H1 (cell line): Measurements from ENCODE around the gene LRP1-AS. TPM values are rescaled to one million over a fixed set of nuclear protein-coding genes. Genes with fewer than 3 reads are reported as not detected.

ENCODE experiments used
- CTCF ChIA-PET: fragments of 300-600 bp; sonication (Branson Sonifier 250); formaldehyde crosslinking; loops from one replicate; lab custom pipeline; 2021; ENCODE audit not compliant: partially characterized antibody; lab: Charles Lee
- POLR2A ChIA-PET: fragments of 300-600 bp; sonication (Branson Sonifier 250); formaldehyde crosslinking; loops from one replicate; lab custom pipeline; 2021; ENCODE audit warnings: inconsistent platforms; ENCODE audit not compliant: partially characterized antibody; lab: Charles Lee
- DNase-seq, 2 experiments: peaks; one replicate each; pipeline versions ENCODE4 v3.0.0 to v3.0.0-alpha.2; 2010 to 2022; ENCODE audit warnings: low spot score in 2 of 2, low read depth in 1 of 2, mixed read lengths in 1 of 2
- FAIRE-seq: peaks from 2 replicates; lab custom pipeline; 2011; peaks lifted over from hg19 to GRCh38; lab: Jason Lieb, UNC
- H2AFZ ChIP-seq: 2 replicates; pipeline ENCODE4 v1.8.1; 2012; ENCODE audit warnings: low read length, inconsistent platforms
- H2AK5ac ChIP-seq: 2 replicates; pipeline ENCODE4 v1.6.1; 2013; ENCODE audit warnings: low read depth, low read length
- H2BK120ac ChIP-seq: replicated peaks from 2 replicates; pipeline ENCODE3; 2013; ENCODE audit warnings: low read depth, low read length, inconsistent platforms
- H2BK12ac ChIP-seq: 2 replicates; pipeline ENCODE4 v1.6.1; 2013; ENCODE audit warnings: low read depth, low read length
- H2BK15ac ChIP-seq: 2 replicates; pipeline ENCODE4 v1.6.1; 2013; ENCODE audit warnings: low read length
- H2BK20ac ChIP-seq: 2 replicates; pipeline ENCODE4 v1.6.1; 2013; ENCODE audit warnings: low read length
- H2BK5ac ChIP-seq: 2 replicates; pipeline ENCODE4 v1.6.1; 2013; ENCODE audit warnings: low read depth, low read length
- H3K14ac ChIP-seq: 2 replicates; pipeline ENCODE4 v1.6.1; 2013; ENCODE audit warnings: inconsistent platforms; ENCODE audit not compliant: insufficient read length
- H3K18ac ChIP-seq: 2 replicates; pipeline ENCODE4 v1.6.1; 2013; ENCODE audit warnings: low read length; ENCODE audit errors: extremely low read depth
- H3K23ac ChIP-seq: 2 replicates; pipeline ENCODE4 v1.6.1; 2013; ENCODE audit warnings: inconsistent platforms; ENCODE audit not compliant: insufficient read length
- H3K23me2 ChIP-seq: 2 replicates; pipeline ENCODE4 v1.6.1; 2013; ENCODE audit warnings: low read depth, low read length
- H3K27ac ChIP-seq: 2 replicates; pipeline ENCODE4 v1.6.1; 2011; ENCODE audit warnings: low read depth, low read length, inconsistent platforms
- H3K27me3 ChIP-seq, 4 experiments: replicated peaks in 1 of 4; 1 replicate in 1 of 4; 2 replicates in 3 of 4; pipeline versions ENCODE4 v1.6.1 to v1.8.1; 2011 to 2013; ENCODE audit warnings: low read length in 3 of 4, mild to moderate bottlenecking in 3 of 4, inconsistent platforms in 2 of 4, mixed read lengths in 2 of 4, moderate library complexity in 1 of 4; ENCODE audit not compliant: control insufficient read depth in 3 of 4, insufficient read depth in 3 of 4; ENCODE audit errors: extremely low read depth in 1 of 4
- H3K36me3 ChIP-seq, 4 experiments: 2 replicates each; pipeline versions ENCODE4 v1.6.1 to v1.8.1; 2011 to 2013; ENCODE audit warnings: mild to moderate bottlenecking in 4 of 4, low read length in 3 of 4, moderate library complexity in 2 of 4, control low read depth in 1 of 4, inconsistent platforms in 1 of 4; ENCODE audit not compliant: insufficient read depth in 4 of 4, control insufficient read depth in 2 of 4
- H3K4ac ChIP-seq: replicated peaks from 2 replicates; pipeline ENCODE3; 2013; ENCODE audit warnings: low read length, low read depth, mixed read lengths, inconsistent platforms; ENCODE audit not compliant: insufficient read length
- H3K4me1 ChIP-seq, 4 experiments: replicated peaks in 1 of 4; 1 replicate in 1 of 4; 2 replicates in 3 of 4; pipeline versions ENCODE4 v1.6.1 to v1.8.1; 2011 to 2013; ENCODE audit warnings: low read length in 3 of 4, inconsistent platforms in 2 of 4, mixed read lengths in 1 of 4; ENCODE audit not compliant: insufficient read depth in 4 of 4, control insufficient read depth in 3 of 4
- H3K4me2 ChIP-seq, 2 experiments: 2 replicates each; pipeline versions ENCODE4 v1.6.1 to v1.8.1; 2011 to 2013; ENCODE audit warnings: low read depth in 2 of 2, low read length in 2 of 2, control low read depth in 1 of 2, inconsistent platforms in 1 of 2, mild to moderate bottlenecking in 1 of 2; ENCODE audit not compliant: insufficient read depth in 1 of 2
- H3K4me3 ChIP-seq, 4 experiments: fragments of 200-600, 300-600 bp in 1 of 4; sonication (generic), shearing (Covaris generic), sonication (Bioruptor Twin) in 1 of 4; 2 replicates each; pipeline versions ENCODE4 v1.5.1 to v1.8.1; 2011 to 2016; ENCODE audit warnings: low read length in 4 of 4, low read depth in 3 of 4, control low read depth in 2 of 4, inconsistent platforms in 2 of 4, mild to moderate bottlenecking in 2 of 4, mixed read lengths in 1 of 4, moderate library complexity in 1 of 4; ENCODE audit not compliant: insufficient read depth in 2 of 4; ENCODE audit errors: extremely low read depth in 1 of 4
- H3K56ac ChIP-seq: replicated peaks from 2 replicates; pipeline ENCODE3; 2013; ENCODE audit warnings: low read depth, mild to moderate bottlenecking, mixed read lengths, low read length, inconsistent platforms; ENCODE audit not compliant: insufficient read length
- H3K79me1 ChIP-seq: 2 replicates; pipeline ENCODE4 v1.6.1; 2013; ENCODE audit warnings: low read depth, low read length, control low read depth
- H3K79me2 ChIP-seq, 2 experiments: 2 replicates each; pipeline versions ENCODE4 v1.6.1 to v1.8.1; 2012 to 2013; ENCODE audit warnings: low read length in 2 of 2, mild to moderate bottlenecking in 2 of 2, inconsistent platforms in 1 of 2; ENCODE audit not compliant: insufficient read depth in 2 of 2, control insufficient read depth in 1 of 2
- H3K9ac ChIP-seq, 4 experiments: replicated peaks in 1 of 4; 1 replicate in 1 of 4; 2 replicates in 3 of 4; pipeline versions ENCODE4 v1.6.1 to v1.8.1; 2011 to 2013; ENCODE audit warnings: low read depth in 3 of 4, low read length in 3 of 4, control low read depth in 2 of 4, mild to moderate bottlenecking in 2 of 4, moderate library complexity in 2 of 4, inconsistent platforms in 1 of 4; ENCODE audit errors: extremely low read depth in 1 of 4
- H3K9me3 ChIP-seq, 2 experiments: 2 replicates each; pipeline versions ENCODE4 v1.6.1 to v1.8.1; 2012 to 2013; ENCODE audit warnings: mild to moderate bottlenecking in 2 of 2, moderate library complexity in 2 of 2, control low read depth in 1 of 2, inconsistent platforms in 1 of 2, low read depth in 1 of 2, low read length in 1 of 2, mixed read lengths in 1 of 2; ENCODE audit not compliant: insufficient read depth in 2 of 2
- H4K20me1 ChIP-seq, 2 experiments: replicated peaks in 1 of 2; 2 replicates each; pipeline versions ENCODE3 to v1.8.1; 2011 to 2013; ENCODE audit warnings: inconsistent platforms in 2 of 2, low read length in 2 of 2, mild to moderate bottlenecking in 1 of 2; ENCODE audit not compliant: insufficient read depth in 2 of 2, control insufficient read depth in 1 of 2
- H4K5ac ChIP-seq: 2 replicates; pipeline ENCODE4 v1.6.1; 2013; ENCODE audit warnings: low read length, low read depth, mixed read lengths, inconsistent platforms; ENCODE audit not compliant: insufficient read length
- H4K8ac ChIP-seq: 2 replicates; pipeline ENCODE4 v1.8.0; 2013; ENCODE audit warnings: mild to moderate bottlenecking, moderate library complexity, low read length, inconsistent platforms; ENCODE audit not compliant: insufficient read depth; ENCODE audit errors: extremely low read depth
- H4K91ac ChIP-seq: replicated peaks from 2 replicates; pipeline ENCODE3; 2013; ENCODE audit warnings: low read length, mixed read lengths, inconsistent platforms; ENCODE audit not compliant: insufficient read length
- MAFK ChIP-seq: IDR thresholded peaks from 2 replicates; pipeline ENCODE4 v1.6.1; 2012; ENCODE audit warnings: low read depth, mild to moderate bottlenecking, improper control_type of control experiment, low read length
- NRF1 ChIP-seq: IDR thresholded peaks from 2 replicates; pipeline ENCODE4 v1.6.1; 2011; ENCODE audit warnings: mild to moderate bottlenecking, low read depth, low read length, improper control_type of control experiment
- POLR2AphosphoS5 ChIP-seq: IDR thresholded peaks from 2 replicates; pipeline ENCODE4 v1.6.1; 2011; ENCODE audit warnings: low read depth, low read length
- SP1 ChIP-seq: IDR thresholded peaks from 2 replicates; pipeline ENCODE4 v1.6.1; 2011; ENCODE audit warnings: low read depth, low read length
- WGBS, 2 experiments: shearing (Covaris generic) in 1 of 2; methylation state at CpG; one replicate each; pipeline versions ENCODE4 v1.1.6 to v1.1.7; 2013 to 2015; ENCODE audit warnings: low lambda C conversion rate in 2 of 2, mixed read lengths in 2 of 2, inconsistent platforms in 1 of 2, low coverage in 1 of 2, missing lambda C conversion rate in 1 of 2; ENCODE audit not compliant: insufficient replicate concordance in 2 of 2, insufficient coverage in 1 of 2, insufficient read length in 1 of 2; ENCODE audit errors: extremely low coverage in 1 of 2, missing lambda C conversion rate in 1 of 2; 5-methylcytosine and 5-hydroxymethylcytosine counted together
- polyA plus RNA-seq, 7 experiments: library from polyadenylated mRNA; depleted of rRNA in 3 of 7; stranded (reverse) in 5 of 7; unstranded in 2 of 7; fragments of >200 nt in 5 of 7; fragments of 200-250 nt in 2 of 7; gene quantifications; 1 replicate in 5 of 7; 2 replicates in 1 of 7; 4 replicates in 1 of 7; pipeline versions ENCODE4 v1.2.1 to v1.2.3, GENCODE V29; 2011 to 2013; ENCODE audit warnings: missing spikeins in 2 of 7, mixed read lengths in 2 of 7
- total RNA-seq: library from RNA; stranded (reverse); fragmentation: NEBNext Ultra II Directional; extraction: Animal tissue kit (Norgen Biotek cat#: 25700); gene quantifications from 2 replicates; pipeline ENCODE4 v1.2.1, GENCODE V29; 2021

Gene LRP1-AS
- total and polyA plus RNA-seq, 2 of the 8 experiments (the other 6 are each of a cell fraction or from before 2014, with no cell fraction given): not detected

DNA sequence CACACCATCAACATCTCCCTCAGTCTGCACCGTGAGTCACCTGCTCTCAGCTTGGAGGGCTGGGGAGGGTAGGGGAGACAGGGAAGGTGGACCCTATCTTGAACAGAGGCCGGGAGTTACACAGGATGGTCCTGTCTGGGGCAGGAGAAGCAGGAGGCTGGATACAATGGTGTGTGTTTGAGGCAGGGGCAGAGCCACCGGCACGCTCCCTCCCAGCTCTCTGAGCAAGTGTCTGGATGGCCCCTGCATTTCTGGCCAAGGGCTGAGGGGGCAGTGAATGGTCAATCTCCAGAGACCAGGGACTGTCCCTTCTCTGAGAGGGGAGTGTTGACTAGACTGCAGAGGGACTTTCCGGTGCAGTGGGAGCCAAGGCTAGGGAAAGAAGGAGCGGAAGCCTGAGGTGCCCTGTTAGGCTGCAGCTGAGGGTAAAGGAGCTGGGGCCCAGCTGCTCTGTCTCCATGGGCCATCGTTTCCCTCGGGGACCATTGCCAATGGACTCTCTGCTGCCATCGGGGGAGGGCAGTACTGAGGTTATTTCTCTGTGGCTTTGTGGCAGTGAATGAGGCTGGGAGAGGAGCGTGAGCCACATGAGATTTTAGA, 1.9 kb downstream of the LRP1-AS start:
- Histone ChIP-seq H3K27me3 (no peaks in the 10 kb centered on the region), H2AK5ac (no peak overlapping the region), H3K79me1 (peaks cover 2% of the 10 kb centered on the region; the same call in 1 of the 2 replicates), H2BK120ac (no peak overlapping the region), H3K79me2 (no peaks in the 10 kb centered on the region), H3K18ac (no peak overlapping the region), H4K20me1 (peaks cover 8 to 17% of the 10 kb centered on the region in 2 experiments), H3K4me1 (peaks cover 0 to 4% (median 0%) of the 10 kb centered on the region in 4 experiments; a peak in 1 of 7 replicates), H3K36me3 (peaks cover 38 to 65% (median 51%) of the 10 kb centered on the region in 4 experiments), H3K27ac (no peak overlapping the region), H3K9ac (no peak overlapping the region; a peak in 1 of 7 replicates), H3K14ac (no peak overlapping the region), H2BK15ac (no peak overlapping the region), H2BK20ac (no peak overlapping the region), H2BK5ac (no peak overlapping the region), H2AFZ (no peak overlapping the region), H3K56ac (no peak overlapping the region), H3K9me3 (no peaks in the 10 kb centered on the region), H4K91ac (no peak overlapping the region), H4K5ac (no peak overlapping the region), H3K4me3 (no peak overlapping the region), H2BK12ac (no peak overlapping the region), H4K8ac (peak overlapping the region; percentile 46; the same call in 1 of the 2 replicates), H3K4me2 (no peak overlapping the region), H3K23me2 (no peaks in the 10 kb centered on the region), H3K23ac (no peak overlapping the region)
- DNase-seq (no peak), FAIRE-seq (no peak)
- CTCF ChIA-PET: interaction anchor here (0.9 to 6.6 kb wide), 11 partner anchors 9 to 91 kb away, joined by 3 to 58 read pairs (median 5); a partner anchor contains a TSS
- WGBS, 2 experiments: 85% methylated on average over 10 of the region's 10 CpGs; no CpG with 5 or more reads in 1 of the 2 experiments
- POLR2A ChIA-PET: interaction anchor here (0.6 to 5.6 kb wide), 9 partner anchors 9 to 366 kb away, joined by 3 to 62 read pairs (median 6); partner anchors contain the start of gene LRP1
- TF ChIP-seq SP1 (no peak), POLR2AphosphoS5 (0 out of 2 replicates have a peak, but pooled peaks have one; percentile 9), NRF1 (no peak), MAFK (no peak)
- TF ChIP-seq, all 59 proteins: peak for 1
- no peak overlapping the region for H3K4ac ChIP-seq
